ENCODE measurements around the gene CMBL.
"Not testable (repeated sequence)": the region's sequence is repeated elsewhere in the genome, so short reads cannot be mapped to it uniquely, and the experiment has no call there.

Gene CMBL

GRCh38 chr5:10321882-10322281 is 14.2 kb upstream of the CMBL start:
- no peaks in the 10 kb centered on the region for H3K9me3 Mint-ChIP-seq
- peaks cover 8% of the 10 kb centered on the region for H3K27me3 Mint-ChIP-seq
- no peak overlapping the region for H3K27ac Mint-ChIP-seq
- DNase-seq (no peak), ATAC-seq (no peak)
- H3K4me1 Mint-ChIP-seq: no peaks in the 10 kb centered on the region
- H3K4me3 Mint-ChIP-seq: no peak overlapping the region

- H3K4me1 Mint-ChIP-seq: no peaks in the 10 kb centered on the region
- H3K4me3 Mint-ChIP-seq: no peak overlapping the region
- peaks cover 8% of the 10 kb centered on the region for H3K27me3 Mint-ChIP-seq
- no peaks in the 10 kb centered on the region for H3K9me3 Mint-ChIP-seq
- ATAC-seq: no peak
- DNase-seq: no peak
- H3K27ac Mint-ChIP-seq: no peak overlapping the region
These were observed 13.1 kb upstream of the CMBL start for GRCh38 chr5:10320793-10321192.

GRCh38 chr5:10319202-10319851 is 11.6 kb upstream of the CMBL start:
- ATAC-seq (no peak), DNase-seq (no peak)
- Mint-ChIP-seq H3K27me3 (no peaks in the 10 kb centered on the region), H3K4me1 (no peaks in the 10 kb centered on the region), H3K9me3 (no peaks in the 10 kb centered on the region), H3K4me3 (no peak overlapping the region), H3K27ac (no peak overlapping the region)

- no peaks in the 10 kb centered on the region for H3K9me3 Mint-ChIP-seq
- DNase-seq (no peak), ATAC-seq (peak; percentile 54)
- no peaks in the 10 kb centered on the region for H3K4me1 Mint-ChIP-seq
- peaks cover 7% of the 10 kb centered on the region for H3K27me3 Mint-ChIP-seq
- no peak overlapping the region for H3K4me3 Mint-ChIP-seq
- H3K27ac Mint-ChIP-seq: peak overlapping the region in 1 of 2 donors; percentile 12
These were observed 10.4 kb upstream of the CMBL start for GRCh38 chr5:10317825-10318682.

- Mint-ChIP-seq H3K9me3 (no peaks in the 10 kb centered on the region), H3K27ac (no peak overlapping the region), H3K27me3 (peaks cover 7% of the 10 kb centered on the region), H3K4me1 (peaks cover 2% of the 10 kb centered on the region), H3K4me3 (no peak overlapping the region)
- no peak for DNase-seq
- no peak for ATAC-seq
These were observed 8.3 kb upstream of the CMBL start for GRCh38 chr5:10315824-10316509.

- H3K27me3 Mint-ChIP-seq: peaks cover 7% of the 10 kb centered on the region
- DNase-seq (no peak), ATAC-seq (no peak)
- H3K9me3 Mint-ChIP-seq: no peaks in the 10 kb centered on the region
- H3K4me1 Mint-ChIP-seq: peaks cover 5% of the 10 kb centered on the region
- no peak overlapping the region for H3K4me3 Mint-ChIP-seq
- H3K27ac Mint-ChIP-seq: no peak overlapping the region
These were observed 7.5 kb upstream of the CMBL start for GRCh38 chr5:10315201-10315600.

GRCh38 chr5:10311595-10312425 is 4.1 kb upstream of the CMBL start:
- Mint-ChIP-seq H3K9me3 (no peaks in the 10 kb centered on the region), H3K4me3 (no peak overlapping the region), H3K4me1 (peaks cover 12% of the 10 kb centered on the region), H3K27me3 (peaks cover 31% of the 10 kb centered on the region), H3K27ac (no peak overlapping the region)
- ATAC-seq: no peak
- DNase-seq: no peak

- H3K27me3 Mint-ChIP-seq: peaks cover 39% of the 10 kb centered on the region
- H3K9me3 Mint-ChIP-seq, H3K4me3 Mint-ChIP-seq, H3K27ac Mint-ChIP-seq, DNase-seq: not testable (repeated sequence)
- peaks cover 12% of the 10 kb centered on the region for H3K4me1 Mint-ChIP-seq
- ATAC-seq: peak; percentile 80
These were observed 3.3 kb upstream of the CMBL start for GRCh38 chr5:10310835-10311570.

- no peak overlapping the region for H3K4me3 Mint-ChIP-seq
- H3K4me1 Mint-ChIP-seq: peaks cover 12% of the 10 kb centered on the region
- no peaks in the 10 kb centered on the region for H3K9me3 Mint-ChIP-seq
- no peak for ATAC-seq
- peaks cover 47% of the 10 kb centered on the region for H3K27me3 Mint-ChIP-seq
- H3K27ac Mint-ChIP-seq: no peak overlapping the region
- no peak for DNase-seq
These were observed 2.5 kb upstream of the CMBL start for GRCh38 chr5:10310066-10310779.

GRCh38 chr5:10308844-10309243 is 1.1 kb upstream of the CMBL start:
- no peak for DNase-seq
- Mint-ChIP-seq H3K27me3 (peaks cover 51% of the 10 kb centered on the region), H3K9me3 (no peaks in the 10 kb centered on the region), H3K27ac (no peak overlapping the region), H3K4me1 (peaks cover 12% of the 10 kb centered on the region), H3K4me3 (peak overlapping the region in 1 of 2 donors; percentile 18)
- ATAC-seq: no peak

- no peaks in the 10 kb centered on the region for H3K9me3 Mint-ChIP-seq
- DNase-seq (no peak), ATAC-seq (no peak)
- peaks cover 44% of the 10 kb centered on the region for H3K27me3 Mint-ChIP-seq
- peak overlapping the region in 1 of 2 donors; percentile 16 for H3K27ac Mint-ChIP-seq
- peaks cover 12% of the 10 kb centered on the region for H3K4me1 Mint-ChIP-seq
- H3K4me3 Mint-ChIP-seq: peak overlapping the region; percentile 86 to 92
These were observed 896 bp downstream of the CMBL start for GRCh38 chr5:10306806-10307205.

- no peak overlapping the region for H3K4me3 Mint-ChIP-seq
- peaks cover 12% of the 10 kb centered on the region for H3K4me1 Mint-ChIP-seq
- no peak overlapping the region for H3K27ac Mint-ChIP-seq
- DNase-seq: no peak
- H3K9me3 Mint-ChIP-seq: no peaks in the 10 kb centered on the region
- H3K27me3 Mint-ChIP-seq: peaks cover 44% of the 10 kb centered on the region
- no peak for ATAC-seq
These were observed 1.6 kb downstream of the CMBL start for GRCh38 chr5:10306114-10306513.

- H3K9me3 Mint-ChIP-seq: no peaks in the 10 kb centered on the region
- ATAC-seq: no peak
These were observed 2.8 kb downstream of the CMBL start for GRCh38 chr5:10304932-10305331.

GRCh38 chr5:10303699-10304170 is 4.0 kb downstream of the CMBL start:
- no peak overlapping the region for H3K27ac Mint-ChIP-seq
- H3K9me3 Mint-ChIP-seq: no peaks in the 10 kb centered on the region
- peaks cover 36% of the 10 kb centered on the region for H3K27me3 Mint-ChIP-seq
- ATAC-seq: no peak
- H3K4me3 Mint-ChIP-seq: no peak overlapping the region
- H3K4me1 Mint-ChIP-seq: peaks cover 7% of the 10 kb centered on the region
- DNase-seq: no peak

More at GRCh38 chr5:10304932-10305331, 2.8 kb downstream of the CMBL start:
- Mint-ChIP-seq H3K4me3 (no peak overlapping the region), H3K27ac (no peak overlapping the region), H3K27me3 (peaks cover 44% of the 10 kb centered on the region), H3K4me1 (peaks cover 7% of the 10 kb centered on the region)
- DNase-seq: no peak

Measured in stimulated activated naive CD8-positive, alpha-beta T cell treated with anti-CD3 and anti-CD28 coated beads, Interleukin-15, amount 100 ng/mL, for 72 hours (primary cell).